Endothelial cell of umbilical vein (primary cell): ENCODE data around the gene NR2F2. TPM values are rescaled to one million over a fixed set of nuclear protein-coding genes. Genes with fewer than 3 reads are reported as not detected.

Source experiments
- BruUV-seq: library from RNA; stranded (reverse); fragments of 400-500 nt; replicated peaks from 2 replicates; lab custom pipeline; 2021; lab: Mats Ljungman, UMichigan
- CTCF ChIA-PET: fragments of 300-600, 350-600 bp; sonication (Branson Sonifier 250); formaldehyde crosslinking; loops from one replicate; lab custom pipeline; 2021; ENCODE audit warnings: antibody characterized with exemption, inconsistent platforms; lab: Charles Lee
- POLR2A ChIA-PET: fragments of 300-600, 350-600 bp; sonication (Branson Sonifier 250); formaldehyde crosslinking; loops from one replicate; lab custom pipeline; 2021; ENCODE audit warnings: antibody characterized with exemption, inconsistent platforms; lab: Charles Lee
- DNase-seq: peaks from one replicate; pipeline ENCODE4 v3.0.0-alpha.2; 2011; ENCODE audit warnings: low read depth, low spot score
- FAIRE-seq: peaks from 2 replicates; lab custom pipeline; 2011; peaks lifted over from hg19 to GRCh38; lab: Jason Lieb, UNC
- H2AFZ ChIP-seq: 2 replicates; pipeline ENCODE4 v1.6.0; 2012; ENCODE audit warnings: low read depth, low read length, control low read depth, inconsistent platforms
- H3K27ac ChIP-seq: 2 replicates; pipeline ENCODE4 v1.5.1; 2011; ENCODE audit warnings: low read depth, mild to moderate bottlenecking, control low read depth, low read length, moderate library complexity; ENCODE audit not compliant: insufficient read depth
- H3K27me3 ChIP-seq, 2 experiments: 2 replicates each; pipeline versions ENCODE4 v1.6.0 to v1.6.1; 2011; ENCODE audit warnings: low read length in 2 of 2, mixed read lengths in 1 of 2; ENCODE audit not compliant: control insufficient read depth in 2 of 2, insufficient read depth in 2 of 2
- H3K36me3 ChIP-seq, 2 experiments: 2 replicates in 1 of 2; 3 replicates in 1 of 2; pipeline ENCODE4 v1.5.1; 2011; ENCODE audit warnings: low read length in 2 of 2, mild to moderate bottlenecking in 1 of 2, moderate library complexity in 1 of 2; ENCODE audit not compliant: control insufficient read depth in 2 of 2, insufficient read depth in 2 of 2; ENCODE audit errors: extremely low read depth in 1 of 2
- H3K4me1 ChIP-seq: 3 replicates; pipeline ENCODE4 v1.5.1; 2011; ENCODE audit warnings: mild to moderate bottlenecking, low read length; ENCODE audit not compliant: control insufficient read depth, insufficient read depth; ENCODE audit errors: extremely low read depth
- H3K4me2 ChIP-seq: 2 replicates; pipeline ENCODE4 v1.6.1; 2011; ENCODE audit warnings: low read length, control low read depth, mixed read lengths; ENCODE audit not compliant: insufficient read depth
- H3K4me3 ChIP-seq, 3 experiments: fragments of 200-600 bp in 1 of 3; sonication (generic), shearing (Covaris generic) in 1 of 3; replicated peaks in 1 of 3; 2 replicates each; pipeline ENCODE4 v1.5.1; 2011 to 2016; ENCODE audit warnings: control low read depth in 3 of 3, low read length in 3 of 3, mild to moderate bottlenecking in 2 of 3, inconsistent platforms in 1 of 3, low read depth in 1 of 3, moderate library complexity in 1 of 3; ENCODE audit not compliant: insufficient read depth in 1 of 3
- H3K79me2 ChIP-seq: 2 replicates; pipeline ENCODE4 v1.6.0; 2012; ENCODE audit warnings: low read length, inconsistent platforms; ENCODE audit not compliant: control insufficient read depth, insufficient read depth
- H3K9ac ChIP-seq: replicated peaks from 2 replicates; pipeline ENCODE3; 2011; ENCODE audit warnings: low read length, control low read depth; ENCODE audit not compliant: insufficient read depth; ENCODE audit errors: extremely low read depth
- H3K9me1 ChIP-seq: replicated peaks from 3 replicates; pipeline ENCODE4 v1.6.0; 2011; ENCODE audit warnings: mild to moderate bottlenecking, low read length; ENCODE audit not compliant: control insufficient read depth, insufficient read depth; ENCODE audit errors: extremely low read depth
- H3K9me3 ChIP-seq: replicated peaks from 2 replicates; pipeline ENCODE4 v1.5.1; 2012; ENCODE audit warnings: low read length, inconsistent platforms; ENCODE audit not compliant: control insufficient read depth, insufficient read depth
- H4K20me1 ChIP-seq: replicated peaks from 2 replicates; pipeline ENCODE3; 2011; ENCODE audit warnings: mild to moderate bottlenecking, low read length; ENCODE audit not compliant: control insufficient read depth, insufficient read depth; ENCODE audit errors: extremely low read depth
- EZH2 ChIP-seq: IDR thresholded peaks from 2 replicates; pipeline ENCODE4 v1.6.1; 2012; ENCODE audit warnings: borderline replicate concordance, low read depth, mild to moderate bottlenecking, moderate library complexity, low read length, inconsistent platforms; ENCODE audit not compliant: severe bottlenecking
- FOS ChIP-seq: IDR thresholded peaks from 2 replicates; pipeline ENCODE4 v1.6.1; 2011; ENCODE audit warnings: mild to moderate bottlenecking, low read length, moderate library complexity, borderline replicate concordance; ENCODE audit not compliant: insufficient read depth
- GATA2 ChIP-seq: IDR thresholded peaks from 2 replicates; pipeline ENCODE4 v1.7.0; 2011; ENCODE audit warnings: low read depth, mild to moderate bottlenecking, moderate library complexity, mixed read lengths, low read length; ENCODE audit not compliant: insufficient read length, insufficient read depth
- JUN ChIP-seq: IDR thresholded peaks from 2 replicates; pipeline ENCODE4 v1.6.1; 2011; ENCODE audit warnings: borderline replicate concordance, low read depth; ENCODE audit not compliant: insufficient read length, insufficient read depth
- MAX ChIP-seq: IDR thresholded peaks from 2 replicates; pipeline ENCODE4 v1.6.1; 2011; ENCODE audit not compliant: insufficient read depth, insufficient read length
- MYC ChIP-seq: IDR thresholded peaks from one replicate; pipeline ENCODE4 v1.6.1; 2011; ENCODE audit warnings: mild to moderate bottlenecking, low read depth, low read length
- POLR2A ChIP-seq: IDR thresholded peaks from 2 replicates; pipeline ENCODE4 v1.6.1; 2012; ENCODE audit warnings: low read depth, mild to moderate bottlenecking, control low read depth, low read length
- POLR2AphosphoS5 ChIP-seq: IDR thresholded peaks from 2 replicates; pipeline ENCODE4 v1.6.1; 2012; ENCODE audit warnings: low read depth, mild to moderate bottlenecking, control low read depth, low read length, moderate library complexity; ENCODE audit not compliant: insufficient read depth
- dilution Hi-C: fragments of 300-500 bp; cut with MboI; formaldehyde crosslinking; loops from one replicate; pipeline ENCODE4 v1.15.0; 2019; ENCODE audit warnings: low sequenced_read_pairs; ENCODE audit not compliant: extremely low pct_ligation_motif_present
- intact Hi-C: fragments of 100-400 bp; cut with micrococcal nuclease; formaldehyde crosslinking; loops from one replicate; pipeline ENCODE4 v1.10.0; 2022
- polyA plus RNA-seq, 4 experiments: library from polyadenylated mRNA; depleted of rRNA in 3 of 4; stranded (reverse) in 3 of 4; unstranded in 1 of 4; fragments of >200 nt; gene quantifications; 2 replicates each; pipeline versions ENCODE4 v1.2.1 to v1.2.3, GENCODE V29; 2011 to 2012; ENCODE audit warnings: missing spikeins in 1 of 4
- total RNA-seq: library from RNA; stranded (reverse); gene quantifications from 2 replicates; pipeline ENCODE4 v1.2.3, GENCODE V29; 2021
- TF ChIP-seq, protein P1 (sequence below), 2 donors: IDR thresholded peaks; 1 replicate in 1 of 2; 2 replicates in 1 of 2; pipeline ENCODE4 v1.5.1; 2011; ENCODE audit warnings: low read length in 2 of 2, mild to moderate bottlenecking in 2 of 2, moderate library complexity in 2 of 2, control low read depth in 1 of 2, inconsistent platforms in 1 of 2, low read depth in 1 of 2; ENCODE audit not compliant: insufficient read depth in 1 of 2; ENCODE audit errors: extremely low read depth in 1 of 2

NR2F2 gene
- total and polyA plus RNA-seq, 2 donors (not counting 3 experiments of a cell fraction or from before 2014, with no cell fraction given): 105 to 182 TPM

- BruUV-seq: no TSS peak
- H3K27ac ChIP-seq: peak overlapping the region; percentile 89
- peaks cover 100% of the 10 kb centered on the region for H3K79me2 ChIP-seq
- H4K20me1 ChIP-seq: peaks cover 2% of the 10 kb centered on the region
- H3K27me3 ChIP-seq: no peaks in the 10 kb centered on the region
- H3K36me3 ChIP-seq: peaks cover 34 to 48% of the 10 kb centered on the region in 2 experiments
- no peaks in the 10 kb centered on the region for H3K9me3 ChIP-seq
- dilution Hi-C loops: loop anchor here (25.0 kb wide), 1 partner anchor 1025 kb away; no protein-coding TSS in a partner anchor
- peak overlapping the region; percentile 97 for H3K4me2 ChIP-seq
- no peak for TF ChIP-seq GATA2
- no peak for TF ChIP-seq FOS
- no peak for TF ChIP-seq MAX
- TF ChIP-seq, protein P1, sequence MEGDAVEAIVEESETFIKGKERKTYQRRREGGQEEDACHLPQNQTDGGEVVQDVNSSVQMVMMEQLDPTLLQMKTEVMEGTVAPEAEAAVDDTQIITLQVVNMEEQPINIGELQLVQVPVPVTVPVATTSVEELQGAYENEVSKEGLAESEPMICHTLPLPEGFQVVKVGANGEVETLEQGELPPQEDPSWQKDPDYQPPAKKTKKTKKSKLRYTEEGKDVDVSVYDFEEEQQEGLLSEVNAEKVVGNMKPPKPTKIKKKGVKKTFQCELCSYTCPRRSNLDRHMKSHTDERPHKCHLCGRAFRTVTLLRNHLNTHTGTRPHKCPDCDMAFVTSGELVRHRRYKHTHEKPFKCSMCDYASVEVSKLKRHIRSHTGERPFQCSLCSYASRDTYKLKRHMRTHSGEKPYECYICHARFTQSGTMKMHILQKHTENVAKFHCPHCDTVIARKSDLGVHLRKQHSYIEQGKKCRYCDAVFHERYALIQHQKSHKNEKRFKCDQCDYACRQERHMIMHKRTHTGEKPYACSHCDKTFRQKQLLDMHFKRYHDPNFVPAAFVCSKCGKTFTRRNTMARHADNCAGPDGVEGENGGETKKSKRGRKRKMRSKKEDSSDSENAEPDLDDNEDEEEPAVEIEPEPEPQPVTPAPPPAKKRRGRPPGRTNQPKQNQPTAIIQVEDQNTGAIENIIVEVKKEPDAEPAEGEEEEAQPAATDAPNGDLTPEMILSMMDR (IDR thresholded peaks at IDR 0.05; ENCODE audit: extremely low read depth in 1 of 2, insufficient read depth in 1 of 2, low read depth in 1 of 2, low read length in 2 of 2): no peak
- no peak for TF ChIP-seq EZH2
- no peak for TF ChIP-seq POLR2A
- no peak for TF ChIP-seq MYC
- TF ChIP-seq JUN: no peak
- no peak for TF ChIP-seq POLR2AphosphoS5
- DNase-seq (peak; percentile 6), FAIRE-seq (peak; percentile 59)
- POLR2A ChIA-PET: interaction anchor here (0.6 to 4.2 kb wide), 7 partner anchors 8 to 1173 kb away, joined by 3 to 15 read pairs (median 6); no protein-coding TSS in a partner anchor
- no peak overlapping the region for H2AFZ ChIP-seq
- CTCF ChIA-PET: interaction anchor here (0.6 to 3.0 kb wide), 6 partner anchors 8 to 1074 kb away, joined by 3 to 21 read pairs (median 4); no protein-coding TSS in a partner anchor
- H3K9ac ChIP-seq: peak overlapping the region; percentile 87
- H3K4me1 ChIP-seq: peaks cover 7% of the 10 kb centered on the region
- no peaks in the 10 kb centered on the region for H3K9me1 ChIP-seq
- intact Hi-C loops: no loop called here
- peak overlapping the region; percentile 92 to 99 (median 99) for H3K4me3 ChIP-seq
Measured at GRCh38 chr15:96337365-96338023, 7.0 kb downstream of the NR2F2 start.
